ENCODE data around the gene SCN3A.

SCN3A gene

GRCh38 chr2:165122521-165122920 lies 81.3 kb downstream of the SCN3A start:
- TF ChIP-seq, protein P1, sequence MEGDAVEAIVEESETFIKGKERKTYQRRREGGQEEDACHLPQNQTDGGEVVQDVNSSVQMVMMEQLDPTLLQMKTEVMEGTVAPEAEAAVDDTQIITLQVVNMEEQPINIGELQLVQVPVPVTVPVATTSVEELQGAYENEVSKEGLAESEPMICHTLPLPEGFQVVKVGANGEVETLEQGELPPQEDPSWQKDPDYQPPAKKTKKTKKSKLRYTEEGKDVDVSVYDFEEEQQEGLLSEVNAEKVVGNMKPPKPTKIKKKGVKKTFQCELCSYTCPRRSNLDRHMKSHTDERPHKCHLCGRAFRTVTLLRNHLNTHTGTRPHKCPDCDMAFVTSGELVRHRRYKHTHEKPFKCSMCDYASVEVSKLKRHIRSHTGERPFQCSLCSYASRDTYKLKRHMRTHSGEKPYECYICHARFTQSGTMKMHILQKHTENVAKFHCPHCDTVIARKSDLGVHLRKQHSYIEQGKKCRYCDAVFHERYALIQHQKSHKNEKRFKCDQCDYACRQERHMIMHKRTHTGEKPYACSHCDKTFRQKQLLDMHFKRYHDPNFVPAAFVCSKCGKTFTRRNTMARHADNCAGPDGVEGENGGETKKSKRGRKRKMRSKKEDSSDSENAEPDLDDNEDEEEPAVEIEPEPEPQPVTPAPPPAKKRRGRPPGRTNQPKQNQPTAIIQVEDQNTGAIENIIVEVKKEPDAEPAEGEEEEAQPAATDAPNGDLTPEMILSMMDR (IDR thresholded peaks at IDR 0.05; ENCODE audit: borderline replicate concordance, extremely low read depth, low read length, poor library complexity, severe bottlenecking), result no peak
- no peak for TF ChIP-seq EZH2 (IDR thresholded peaks at IDR 0.05; ENCODE audit: borderline replicate concordance, low read depth, low read length, severe bottlenecking)
- ATAC-seq (ENCODE audit: insufficient read depth, low read depth), result no peak
- no peak overlapping the region for H3K4me2 ChIP-seq (ENCODE audit: insufficient read depth, low read length)
- no peaks in the 10 kb centered on the region for H3K9me3 ChIP-seq (ENCODE audit: insufficient read depth, low read length, severe bottlenecking)
- no peak overlapping the region for H3K4me3 ChIP-seq (ENCODE audit: low read depth in 1 of 2, low read length in 2 of 2)
- no peaks in the 10 kb centered on the region for H4K20me1 ChIP-seq (ENCODE audit: insufficient read depth, low read length)
- H3K4me1 ChIP-seq (ENCODE audit: insufficient read depth, low read length), result no peaks in the 10 kb centered on the region
- H3K9ac ChIP-seq (ENCODE audit: low read depth, low read length), result no peak overlapping the region
- no peaks in the 10 kb centered on the region for H3K36me3 ChIP-seq (ENCODE audit: insufficient read depth, low read length)
- DNase-seq, result no peak
- no peak overlapping the region for H2AFZ ChIP-seq (ENCODE audit: low read depth, low read length)
- no peaks in the 10 kb centered on the region for H3K27me3 ChIP-seq (ENCODE audit: insufficient read depth, low read length, poor library complexity)
- no peak overlapping the region for H3K27ac ChIP-seq (ENCODE audit: low read length)
- H3K79me2 ChIP-seq (ENCODE audit: insufficient read depth, low read length), result no peaks in the 10 kb centered on the region

DNA sequence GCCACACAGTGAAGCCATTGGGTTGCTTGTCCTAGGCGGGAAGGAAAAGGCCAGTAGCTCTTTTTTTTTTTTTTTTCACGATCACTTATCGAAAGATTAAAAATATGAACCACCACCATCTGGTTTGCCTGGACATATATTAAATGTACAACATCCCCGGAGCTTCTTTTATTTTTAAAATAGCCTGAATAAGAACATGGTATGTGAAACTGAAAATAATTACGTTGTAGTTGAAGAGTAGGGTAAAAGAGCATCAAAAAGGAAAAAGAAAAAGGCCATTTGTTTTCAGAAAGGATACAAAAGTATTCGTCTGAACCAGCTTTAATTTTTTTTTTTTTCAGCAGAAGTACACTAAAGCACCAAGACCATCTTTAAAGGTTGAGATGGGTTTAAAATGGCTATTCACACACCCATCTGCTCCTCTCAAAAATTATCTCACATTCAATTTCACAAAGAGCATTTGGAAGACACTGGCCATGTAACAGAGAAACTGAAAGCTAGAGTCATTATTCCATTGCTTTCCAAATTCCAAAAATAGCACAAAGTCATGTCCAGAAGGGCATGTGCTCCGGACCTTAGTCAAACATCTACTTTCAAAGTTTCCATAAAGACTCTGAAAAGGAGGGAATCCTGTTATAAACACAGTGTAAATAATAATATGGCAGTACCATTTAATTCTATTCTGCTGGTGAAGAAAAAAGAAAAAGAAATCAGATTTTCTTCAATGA lies 82.9 kb downstream of the SCN3A start:
- Histone ChIP-seq H3K27ac (ENCODE audit: low read length) (no peak overlapping the region), H3K27me3 (ENCODE audit: insufficient read depth, low read length, poor library complexity) (no peaks in the 10 kb centered on the region), H3K9me3 (ENCODE audit: insufficient read depth, low read length, severe bottlenecking) (no peaks in the 10 kb centered on the region), H3K4me3 (ENCODE audit: low read depth in 1 of 2, low read length in 2 of 2) (no peak overlapping the region), H3K4me1 (ENCODE audit: insufficient read depth, low read length) (peaks cover 5% of the 10 kb centered on the region; the same call in 1 of the 2 replicates), H3K36me3 (ENCODE audit: insufficient read depth, low read length) (no peaks in the 10 kb centered on the region), H2AFZ (ENCODE audit: low read depth, low read length) (no peak overlapping the region), H4K20me1 (ENCODE audit: insufficient read depth, low read length) (no peaks in the 10 kb centered on the region), H3K4me2 (ENCODE audit: insufficient read depth, low read length) (no peak overlapping the region), H3K79me2 (ENCODE audit: insufficient read depth, low read length) (no peaks in the 10 kb centered on the region), H3K9ac (ENCODE audit: low read depth, low read length) (no peak overlapping the region)
- no peak for DNase-seq
- no peak for ATAC-seq (ENCODE audit: insufficient read depth, low read depth)
- TF ChIP-seq, protein P1 (IDR thresholded peaks at IDR 0.05; ENCODE audit: borderline replicate concordance, extremely low read depth, low read length, poor library complexity, severe bottlenecking), result no peak
- no peak for TF ChIP-seq EZH2 (IDR thresholded peaks at IDR 0.05; ENCODE audit: borderline replicate concordance, low read depth, low read length, severe bottlenecking)

DNA sequence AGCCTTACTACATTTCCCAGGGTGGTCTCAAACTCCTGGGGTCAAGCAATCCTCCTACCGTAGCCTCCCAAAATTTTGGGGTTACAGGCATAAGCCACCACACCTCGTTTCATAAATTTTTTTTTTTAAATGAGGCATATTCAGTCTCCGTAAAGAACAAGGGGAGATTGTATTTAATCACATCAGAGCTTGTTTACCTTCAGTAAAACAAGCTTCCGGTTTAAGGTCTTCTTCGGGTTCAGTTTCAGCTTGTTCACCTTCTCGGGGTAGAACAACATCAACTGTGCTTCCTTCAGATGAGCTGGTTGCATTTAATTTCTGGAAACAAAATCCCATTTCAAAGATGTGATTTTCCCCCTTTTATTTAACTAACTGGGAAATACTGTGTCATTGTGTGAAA lies 88.6 kb downstream of the SCN3A start:
- no peaks in the 10 kb centered on the region for H3K36me3 ChIP-seq (ENCODE audit: insufficient read depth, low read length)
- ATAC-seq (ENCODE audit: insufficient read depth, low read depth) (no peak), DNase-seq (no peak)
- no peaks in the 10 kb centered on the region for H3K9me3 ChIP-seq (ENCODE audit: insufficient read depth, low read length, severe bottlenecking)
- no peak overlapping the region for H2AFZ ChIP-seq (ENCODE audit: low read depth, low read length)
- no peak overlapping the region for H3K4me2 ChIP-seq (ENCODE audit: insufficient read depth, low read length)
- no peak overlapping the region for H3K4me3 ChIP-seq (ENCODE audit: low read depth in 1 of 2, low read length in 2 of 2)
- no peaks in the 10 kb centered on the region for H3K79me2 ChIP-seq (ENCODE audit: insufficient read depth, low read length)
- H4K20me1 ChIP-seq (ENCODE audit: insufficient read depth, low read length), result no peaks in the 10 kb centered on the region
- TF ChIP-seq, protein P1 (IDR thresholded peaks at IDR 0.05; ENCODE audit: borderline replicate concordance, extremely low read depth, low read length, poor library complexity, severe bottlenecking), result no peak
- no peak for TF ChIP-seq EZH2 (IDR thresholded peaks at IDR 0.05; ENCODE audit: borderline replicate concordance, low read depth, low read length, severe bottlenecking)
- H3K4me1 ChIP-seq (ENCODE audit: insufficient read depth, low read length), result peaks cover 5% of the 10 kb centered on the region; the same call in 1 of the 2 replicates
- no peaks in the 10 kb centered on the region for H3K27me3 ChIP-seq (ENCODE audit: insufficient read depth, low read length, poor library complexity)
- H3K27ac ChIP-seq (ENCODE audit: low read length), result no peak overlapping the region
- H3K9ac ChIP-seq (ENCODE audit: low read depth, low read length), result no peak overlapping the region

All from DND-41 (cell line).